NCI-H1694 treated with DMSO at 0.1 percent for 48 hours (cell line): ENCODE measurements around the gene DLGAP3.
"Not testable (repeated sequence)": the region's sequence is repeated elsewhere in the genome, so short reads cannot be mapped to it uniquely, and the experiment has no call there.

Experiments
- DNase-seq: peaks from one replicate; lab custom pipeline; 2025; lab: John Stamatoyannopoulos, UW

DLGAP3 gene

GRCh38 chr1:34829250-34829649 is 100.2 kb downstream of the DLGAP3 start:
- DNase-seq, result no peak

- no peak for DNase-seq
These were observed 100.8 kb downstream of the DLGAP3 start for GRCh38 chr1:34828611-34829010.

GRCh38 chr1:34827341-34827941 is 102.0 kb downstream of the DLGAP3 start:
- no peak for DNase-seq

GRCh38 chr1:34825455-34826091 is 103.9 kb downstream of the DLGAP3 start:
- DNase-seq, result no peak

- DNase-seq, result no peak
These were observed 104.5 kb downstream of the DLGAP3 start for GRCh38 chr1:34824817-34825454.

GRCh38 chr1:34822202-34822601 is 107.2 kb downstream of the DLGAP3 start:
- no peak for DNase-seq

- DNase-seq, result not testable (repeated sequence)
These were observed 110.6 kb downstream of the DLGAP3 start for GRCh38 chr1:34818862-34819261.

GRCh38 chr1:34816778-34817177 is 112.7 kb downstream of the DLGAP3 start:
- no peak for DNase-seq

GRCh38 chr1:34816332-34816731 is 113.1 kb downstream of the DLGAP3 start:
- no peak for DNase-seq
